Lower lobe of right lung (tissue), 2 donors: ENCODE results near the gene RNF207. TPM values are rescaled to one million over a fixed set of nuclear protein-coding genes. Genes with fewer than 3 reads are reported as not detected.

Experiments used
- ATAC-seq, 2 donors: fragments of 200-7000 bp; cut with Tn5 transposase; one replicate each; pipeline ENCODE4 v1.9.1; 2020 to 2022; ENCODE audit warnings: mild to moderate bottlenecking in 2 of 2, moderate library complexity in 2 of 2
- DNase-seq: peaks from one replicate; pipeline ENCODE4 v3.0.0-alpha.2; 2020
- H3K27ac ChIP-seq: fragments of 200-600 bp; one replicate; pipeline ENCODE4 v1.8.0; 2022
- H3K27me3 ChIP-seq: fragments of 200-600 bp; one replicate; pipeline ENCODE4 v1.8.0; 2022; ENCODE audit warnings: low read depth
- H3K36me3 ChIP-seq: fragments of 200-600 bp; one replicate; pipeline ENCODE4 v1.8.0; 2022; ENCODE audit warnings: mild to moderate bottlenecking
- H3K4me1 ChIP-seq: fragments of 200-600 bp; one replicate; pipeline ENCODE4 v1.8.0; 2022
- H3K4me3 ChIP-seq: fragments of 200-600 bp; one replicate; pipeline ENCODE4 v1.8.0; 2022; ENCODE audit warnings: mild to moderate bottlenecking
- H3K9me3 ChIP-seq: fragments of 200-600 bp; one replicate; pipeline ENCODE4 v1.8.0; 2022
- CTCF ChIP-seq: fragments of 200-600 bp; IDR thresholded peaks from one replicate; pipeline ENCODE4 v1.8.0; 2022; ENCODE audit warnings: antibody characterized with exemption, mild to moderate bottlenecking
- intact Hi-C: fragments of 100-400 bp; cut with DNase I; formaldehyde crosslinking; loops from one replicate; pipeline ENCODE4 v1.11.0; 2022
- total RNA-seq: library from RNA; stranded (reverse); fragmentation: NEBNext Ultra II Directional; extraction: Animal tissue kit (Norgen Biotek cat#: 25700); gene quantifications from one replicate; pipeline ENCODE4 v1.2.1, GENCODE V29; 2021
- donor health status: DM: no; HTN: yes; CAD: no; lungs with severe emphysema.

The RNF207 gene
- total RNA-seq, 1 donor from 2014 or later, result 14.0 TPM

GRCh38 chr1:6234502-6235295, 28.8 kb downstream of the RNF207 start:
- ATAC-seq (no peak), DNase-seq (no peak)
- intact Hi-C loops, result no loop called here
- Histone ChIP-seq H3K27me3 (peaks cover 9% of the 10 kb centered on the region), H3K36me3 (peaks cover 41% of the 10 kb centered on the region), H3K4me1 (peaks cover 16% of the 10 kb centered on the region), H3K27ac (peak overlapping the region; percentile 71), H3K9me3 (no peaks in the 10 kb centered on the region), H3K4me3 (peak overlapping the region; percentile 80)
- TF ChIP-seq CTCF, result no peak

GRCh38 chr1:6235296-6235677, 29.4 kb downstream of the RNF207 start:
- peaks cover 16% of the 10 kb centered on the region for H3K4me1 ChIP-seq
- DNase-seq (no peak), ATAC-seq (peak; percentile 1 to 20)
- H3K27me3 ChIP-seq, result peaks cover 14% of the 10 kb centered on the region
- intact Hi-C loops, result no loop called here
- no peaks in the 10 kb centered on the region for H3K9me3 ChIP-seq
- no peak for TF ChIP-seq CTCF
- H3K36me3 ChIP-seq, result peaks cover 35% of the 10 kb centered on the region
- peak overlapping the region; percentile 71 for H3K27ac ChIP-seq
- H3K4me3 ChIP-seq, result peak overlapping the region; percentile 80

GRCh38 chr1:6237093-6237492, 31.2 kb downstream of the RNF207 start:
- Histone ChIP-seq H3K9me3 (no peaks in the 10 kb centered on the region), H3K27ac (no peak overlapping the region), H3K4me3 (no peak overlapping the region), H3K36me3 (peaks cover 17% of the 10 kb centered on the region), H3K4me1 (peaks cover 22% of the 10 kb centered on the region), H3K27me3 (peaks cover 32% of the 10 kb centered on the region)
- TF ChIP-seq CTCF, result no peak
- DNase-seq (no peak), ATAC-seq (no peak)
- intact Hi-C loops, result no loop called here

GRCh38 chr1:6239213-6239752, 33.4 kb downstream of the RNF207 start:
- no peaks in the 10 kb centered on the region for H3K36me3 ChIP-seq
- peaks cover 54% of the 10 kb centered on the region for H3K27me3 ChIP-seq
- no peak overlapping the region for H3K4me3 ChIP-seq
- H3K4me1 ChIP-seq, result peaks cover 23% of the 10 kb centered on the region
- no peaks in the 10 kb centered on the region for H3K9me3 ChIP-seq
- H3K27ac ChIP-seq, result no peak overlapping the region
- DNase-seq, result no peak
- no peak for TF ChIP-seq CTCF
- ATAC-seq, result no peak
- intact Hi-C loops, result no loop called here

GRCh38 chr1:6239950-6240768, 34.2 kb downstream of the RNF207 start:
- ATAC-seq (no peak), DNase-seq (no peak)
- no peak for TF ChIP-seq CTCF
- intact Hi-C loops, result no loop called here
- no peak overlapping the region for H3K27ac ChIP-seq
- H3K9me3 ChIP-seq, result no peaks in the 10 kb centered on the region
- peaks cover 14% of the 10 kb centered on the region for H3K4me1 ChIP-seq
- H3K36me3 ChIP-seq, result no peaks in the 10 kb centered on the region
- H3K4me3 ChIP-seq, result no peak overlapping the region
- peaks cover 60% of the 10 kb centered on the region for H3K27me3 ChIP-seq
